Neutrophil (primary cell): ENCODE measurements around the gene GSG1L.

Experiments used
- H3K27ac ChIP-seq: fragments of 200-600 bp; sonication (generic); 2 replicates; pipeline ENCODE4 v1.5.1; 2016; ENCODE audit warnings: mild to moderate bottlenecking, moderate library complexity
- H3K27me3 ChIP-seq: fragments of 200-600 bp; sonication (generic); 2 replicates; pipeline ENCODE4 v1.6.0; 2016; ENCODE audit warnings: mild to moderate bottlenecking
- H3K36me3 ChIP-seq: fragments of 200-600 bp; sonication (generic); 2 replicates; pipeline ENCODE4 v1.5.1; 2017
- H3K4me1 ChIP-seq, 2 experiments: fragments of 200-600 bp in 1 of 2; sonication (generic) in 1 of 2; 1 replicate in 1 of 2; 2 replicates in 1 of 2; pipeline versions ENCODE4 v1.5.1 to v1.6.1; 2013 to 2016; ENCODE audit warnings: low read depth in 1 of 2, low read length in 1 of 2, mild to moderate bottlenecking in 1 of 2, moderate library complexity in 1 of 2; ENCODE audit not compliant: control insufficient read depth in 1 of 2, insufficient read depth in 1 of 2
- H3K4me3 ChIP-seq, 2 experiments: fragments of 200-600 bp in 1 of 2; sonication (generic) in 1 of 2; 1 replicate in 1 of 2; 2 replicates in 1 of 2; pipeline ENCODE4 v1.5.1; 2013 to 2016; ENCODE audit warnings: low read depth in 1 of 2, low read length in 1 of 2, mild to moderate bottlenecking in 1 of 2, moderate library complexity in 1 of 2
- H3K9me3 ChIP-seq: fragments of 200-600 bp; sonication (generic); 2 replicates; pipeline ENCODE4 v1.5.1; 2016
- CTCF ChIP-seq: fragments of 200-600 bp; sonication (generic); IDR thresholded peaks from 2 replicates; pipeline ENCODE4 v1.5.1; 2016; ENCODE audit warnings: antibody characterized with exemption

The GSG1L gene

DNA sequence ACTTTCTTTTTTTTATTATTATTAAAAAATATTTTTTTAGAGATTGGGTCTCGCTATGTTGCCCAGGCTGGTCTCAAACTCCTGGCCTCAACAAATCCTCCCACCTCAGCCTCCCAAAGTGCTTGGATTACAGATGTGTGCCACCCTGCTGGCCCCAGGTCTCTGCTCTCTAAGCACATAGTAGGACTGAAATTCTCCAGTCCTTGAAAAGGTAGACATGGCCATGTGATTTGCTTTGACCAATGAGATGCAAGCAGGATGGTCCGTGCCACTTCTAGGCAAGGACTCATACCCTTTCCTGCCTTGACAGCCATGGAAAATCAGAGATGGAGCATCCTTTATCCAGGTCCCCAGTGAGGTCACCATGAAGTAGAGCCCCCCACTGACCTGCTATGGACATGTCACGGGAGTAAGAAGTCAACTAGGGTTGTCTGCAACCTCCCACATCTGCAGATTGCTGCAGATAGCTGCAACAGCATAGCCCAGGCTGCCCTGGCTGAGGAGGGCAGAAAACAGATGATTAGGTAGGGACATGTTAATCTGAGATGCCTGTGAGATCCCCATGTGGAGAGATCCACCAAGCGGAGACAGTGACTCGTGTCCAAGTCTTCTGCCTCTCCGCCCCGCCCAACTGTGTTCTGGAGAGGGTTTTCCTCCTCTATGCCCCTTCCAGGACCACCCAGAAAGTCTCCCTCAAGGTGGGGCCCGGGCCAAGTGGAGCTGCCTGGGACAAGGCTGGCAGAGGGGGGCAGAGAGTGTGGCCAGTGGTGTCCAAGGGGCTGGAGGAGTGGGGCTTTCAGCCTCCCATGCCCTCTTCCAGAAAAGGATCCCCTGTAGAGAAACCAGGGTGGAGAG, 11.0 kb downstream of the GSG1L start:
- no peaks in the 10 kb centered on the region for H3K9me3 ChIP-seq
- no peak for TF ChIP-seq CTCF
- no peak overlapping the region for H3K27ac ChIP-seq
- peaks cover 49% of the 10 kb centered on the region for H3K27me3 ChIP-seq
- H3K36me3 ChIP-seq, result no peaks in the 10 kb centered on the region
- no peak overlapping the region for H3K4me3 ChIP-seq
- H3K4me1 ChIP-seq, result no peaks in the 10 kb centered on the region

DNA sequence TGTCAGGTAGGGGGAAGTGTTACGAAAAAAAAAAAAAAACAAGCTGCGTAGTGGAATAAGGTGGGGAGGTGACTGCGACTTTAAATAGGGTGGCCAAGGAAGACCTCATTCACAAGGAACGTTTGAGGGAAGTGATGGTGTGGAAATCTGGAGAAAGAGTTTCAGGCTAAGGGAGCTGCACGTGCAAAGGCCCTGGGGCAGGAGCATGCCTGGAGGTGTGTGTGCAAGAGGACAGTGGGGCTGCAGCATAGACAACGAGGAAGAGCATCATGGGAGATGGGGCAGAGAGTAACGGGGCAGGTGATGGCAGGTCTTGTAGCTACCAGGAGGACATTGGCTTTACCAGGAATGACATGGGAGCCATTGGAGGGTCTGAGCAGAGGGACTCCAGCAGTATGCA, 12.0 kb downstream of the GSG1L start:
- H3K4me1 ChIP-seq, result no peaks in the 10 kb centered on the region
- TF ChIP-seq CTCF, result no peak
- peaks cover 45% of the 10 kb centered on the region for H3K27me3 ChIP-seq
- no peaks in the 10 kb centered on the region for H3K36me3 ChIP-seq
- H3K4me3 ChIP-seq, result no peak overlapping the region
- no peaks in the 10 kb centered on the region for H3K9me3 ChIP-seq
- H3K27ac ChIP-seq, result no peak overlapping the region

GRCh38 chr16:28042811-28043210, 20.7 kb downstream of the GSG1L start:
- H3K36me3 ChIP-seq, result no peaks in the 10 kb centered on the region
- H3K4me3 ChIP-seq, result no peak overlapping the region
- H3K27me3 ChIP-seq, result peaks cover 4% of the 10 kb centered on the region
- H3K27ac ChIP-seq, result no peak overlapping the region
- H3K9me3 ChIP-seq, result no peaks in the 10 kb centered on the region
- no peak for TF ChIP-seq CTCF
- H3K4me1 ChIP-seq, result no peaks in the 10 kb centered on the region

- TF ChIP-seq CTCF, result no peak
- peaks cover 1% of the 10 kb centered on the region for H3K27me3 ChIP-seq
- H3K4me1 ChIP-seq, result no peaks in the 10 kb centered on the region
- H3K4me3 ChIP-seq, result no peak overlapping the region
- no peaks in the 10 kb centered on the region for H3K36me3 ChIP-seq
- H3K27ac ChIP-seq, result no peak overlapping the region
- H3K9me3 ChIP-seq, result no peaks in the 10 kb centered on the region
Observed at GRCh38 chr16:28041615-28042014, 21.9 kb downstream of the GSG1L start.

DNA sequence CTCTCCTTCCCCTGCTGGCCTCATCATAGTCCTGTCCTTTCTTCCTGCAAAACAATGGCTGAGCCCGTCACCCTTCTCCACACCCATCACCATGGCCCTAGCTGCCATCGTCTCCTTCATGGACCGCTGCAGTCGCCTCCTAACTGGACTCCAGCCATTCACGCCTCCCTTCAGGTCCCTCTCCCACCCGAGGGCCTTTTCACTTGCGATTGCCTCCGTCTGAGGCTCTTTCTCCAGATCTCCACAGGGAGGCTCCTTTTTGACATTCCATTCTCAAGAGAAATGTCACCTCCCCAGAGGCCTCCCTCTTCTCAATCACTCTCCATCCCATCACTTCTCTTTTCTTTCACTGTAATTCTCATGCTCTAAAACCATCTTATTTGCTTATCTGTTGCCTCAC, 23.5 kb downstream of the GSG1L start:
- Histone ChIP-seq H3K4me3 (no peak overlapping the region), H3K36me3 (no peaks in the 10 kb centered on the region), H3K27ac (no peak overlapping the region), H3K9me3 (no peaks in the 10 kb centered on the region), H3K4me1 (no peaks in the 10 kb centered on the region), H3K27me3 (peaks cover 10% of the 10 kb centered on the region)
- TF ChIP-seq CTCF, result no peak
